Uterus (tissue), 4 donors: ENCODE measurements around the gene DIP2B. TPM values are rescaled to one million over a fixed set of nuclear protein-coding genes. Genes with fewer than 3 reads are reported as not detected.

Source experiments
- DNase-seq, 2 donors: peaks; one replicate each; pipeline ENCODE4 v3.0.0-alpha.2; 2019 to 2020
- H3K27ac ChIP-seq, 2 donors: fragments of 200-600 bp; sonication (generic); 1 replicate in 1 of 2; 2 replicates in 1 of 2; pipeline ENCODE4 v1.5.1; 2016 to 2018
- H3K27me3 ChIP-seq, 2 donors: fragments of 200-600 bp; sonication (generic); one replicate each; pipeline ENCODE4 v1.5.1; 2018 to 2019; ENCODE audit warnings: control low read depth in 1 of 2
- H3K36me3 ChIP-seq, 2 donors: fragments of 200-600 bp; sonication (generic); one replicate each; pipeline ENCODE4 v1.5.1; 2019; ENCODE audit warnings: control low read depth in 1 of 2
- H3K4me1 ChIP-seq, 2 donors: fragments of 200-600 bp; sonication (generic); one replicate each; pipeline ENCODE4 v1.5.1; 2018 to 2019; ENCODE audit warnings: control low read depth in 1 of 2
- H3K4me3 ChIP-seq, 2 donors: fragments of 200-600 bp; sonication (generic); 1 replicate in 1 of 2; 2 replicates in 1 of 2; pipeline ENCODE4 v1.5.1; 2018 to 2019; ENCODE audit warnings: mild to moderate bottlenecking in 1 of 2
- H3K9me3 ChIP-seq, 2 donors: fragments of 200-600 bp; sonication (generic); one replicate each; pipeline ENCODE4 v1.5.1; 2019; ENCODE audit warnings: control low read depth in 1 of 2
- POLR2A ChIP-seq, 2 donors: fragments of 450-650 bp; IDR thresholded peaks; one replicate each; pipeline ENCODE4 v1.6.1; 2016; ENCODE audit warnings: antibody characterized with exemption in 2 of 2, mild to moderate bottlenecking in 1 of 2, moderate library complexity in 1 of 2
- intact Hi-C: fragments of 100-400 bp; cut with DNase I; formaldehyde crosslinking; loops from one replicate; pipeline ENCODE4 v1.15.1; 2023; ENCODE audit warnings: low total_unique reads
- total RNA-seq, 4 donors: library from RNA; depleted of rRNA in 3 of 4; stranded (reverse); fragments of >200 nt in 3 of 4; gene quantifications; one replicate each; pipeline versions ENCODE4 v1.1.0 to v1.2.4, GENCODE V29; 2014 to 2023
- TF ChIP-seq, protein P1 (sequence below), 4 experiments: fragments of 200-600 bp in 2 of 4; fragments of 450-650 bp in 2 of 4; sonication (generic) in 2 of 4; IDR thresholded peaks; one replicate each; pipeline ENCODE4 v1.5.1; 2016 to 2019; ENCODE audit warnings: antibody characterized with exemption in 4 of 4, mild to moderate bottlenecking in 2 of 4, moderate library complexity in 1 of 4
- donor health status: DM: yes; HTN: yes; CAD: no.

The DIP2B gene
- total RNA-seq, 4 donors from 2014 or later = 5.6 to 47.0 (median 14.9) TPM

DNA sequence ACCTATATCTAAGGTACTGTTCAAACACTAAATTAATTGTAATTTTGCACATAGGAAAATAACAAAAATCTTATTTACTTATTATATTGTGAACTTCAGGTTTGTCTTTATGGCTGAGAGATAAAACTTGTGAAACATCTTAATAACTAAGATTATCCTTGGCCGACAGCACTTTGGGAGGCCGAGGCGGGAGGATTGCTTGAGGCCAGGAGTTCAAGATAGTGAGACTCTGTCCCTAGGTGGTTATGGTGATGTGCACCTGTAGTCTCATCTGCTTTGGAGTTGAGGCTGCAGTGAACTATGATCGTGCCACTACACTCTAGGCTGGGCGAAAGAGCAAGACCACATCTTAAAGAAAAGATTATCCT, 22.6 kb downstream of the DIP2B start:
- Histone ChIP-seq H3K4me1 (no peaks in the 10 kb centered on the region), H3K27me3 (no peaks in the 10 kb centered on the region), H3K4me3 (no peak overlapping the region), H3K36me3 (no peaks in the 10 kb centered on the region), H3K27ac (no peak overlapping the region), H3K9me3 (no peaks in the 10 kb centered on the region)
- TF ChIP-seq POLR2A (IDR thresholded peaks at IDR 0.05) = no peak
- TF ChIP-seq, protein P1, sequence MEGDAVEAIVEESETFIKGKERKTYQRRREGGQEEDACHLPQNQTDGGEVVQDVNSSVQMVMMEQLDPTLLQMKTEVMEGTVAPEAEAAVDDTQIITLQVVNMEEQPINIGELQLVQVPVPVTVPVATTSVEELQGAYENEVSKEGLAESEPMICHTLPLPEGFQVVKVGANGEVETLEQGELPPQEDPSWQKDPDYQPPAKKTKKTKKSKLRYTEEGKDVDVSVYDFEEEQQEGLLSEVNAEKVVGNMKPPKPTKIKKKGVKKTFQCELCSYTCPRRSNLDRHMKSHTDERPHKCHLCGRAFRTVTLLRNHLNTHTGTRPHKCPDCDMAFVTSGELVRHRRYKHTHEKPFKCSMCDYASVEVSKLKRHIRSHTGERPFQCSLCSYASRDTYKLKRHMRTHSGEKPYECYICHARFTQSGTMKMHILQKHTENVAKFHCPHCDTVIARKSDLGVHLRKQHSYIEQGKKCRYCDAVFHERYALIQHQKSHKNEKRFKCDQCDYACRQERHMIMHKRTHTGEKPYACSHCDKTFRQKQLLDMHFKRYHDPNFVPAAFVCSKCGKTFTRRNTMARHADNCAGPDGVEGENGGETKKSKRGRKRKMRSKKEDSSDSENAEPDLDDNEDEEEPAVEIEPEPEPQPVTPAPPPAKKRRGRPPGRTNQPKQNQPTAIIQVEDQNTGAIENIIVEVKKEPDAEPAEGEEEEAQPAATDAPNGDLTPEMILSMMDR (IDR thresholded peaks at IDR 0.05) = no peak
- intact Hi-C loops = no loop called here
- no peak for DNase-seq

DNA sequence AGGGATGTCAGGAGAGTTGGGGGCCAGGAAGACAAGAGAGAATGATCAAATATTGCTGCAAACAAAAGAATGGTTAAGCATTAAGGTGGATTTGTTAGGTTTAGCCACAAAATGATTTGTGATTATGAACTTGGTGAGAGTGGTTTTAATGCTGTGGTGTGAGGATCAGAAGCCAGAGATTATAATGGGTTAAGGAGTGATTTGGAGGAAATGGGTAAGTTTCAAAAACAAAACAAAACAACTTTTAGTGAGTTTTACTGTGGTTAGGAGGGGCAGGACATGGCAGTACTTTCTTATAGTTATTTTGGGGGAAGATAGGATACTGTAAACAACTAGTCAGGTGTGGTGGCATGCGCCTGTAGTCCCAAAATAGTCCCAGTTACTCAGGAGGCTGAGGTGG, 24.0 kb downstream of the DIP2B start:
- intact Hi-C loops = no loop called here
- H3K4me3 ChIP-seq = no peak overlapping the region
- no peaks in the 10 kb centered on the region for H3K9me3 ChIP-seq
- H3K4me1 ChIP-seq = no peaks in the 10 kb centered on the region
- no peak for DNase-seq
- H3K36me3 ChIP-seq = no peaks in the 10 kb centered on the region
- TF ChIP-seq, protein P1 (IDR thresholded peaks at IDR 0.05) = no peak
- H3K27ac ChIP-seq = no peak overlapping the region
- no peaks in the 10 kb centered on the region for H3K27me3 ChIP-seq

DNA sequence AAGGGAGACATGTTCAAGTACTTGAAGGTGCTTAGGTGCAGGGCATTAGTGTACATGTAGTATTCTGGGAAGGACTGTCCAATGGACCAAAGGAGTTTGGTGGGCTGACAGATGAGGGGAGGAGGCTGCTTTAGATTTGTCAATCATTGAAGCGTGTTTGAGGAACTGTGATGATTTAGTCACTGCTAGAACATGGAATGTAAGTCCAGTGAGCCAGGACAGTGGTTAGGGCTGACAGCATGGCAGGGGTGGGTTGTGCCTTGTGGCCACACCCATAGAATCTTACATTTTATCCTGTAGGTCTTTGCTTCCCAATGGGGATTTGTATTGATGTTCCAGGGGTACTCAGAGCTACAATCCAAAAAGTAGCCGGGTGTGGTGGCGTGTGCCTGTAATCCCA, 24.6 kb downstream of the DIP2B start:
- H3K9me3 ChIP-seq = no peaks in the 10 kb centered on the region
- no peaks in the 10 kb centered on the region for H3K36me3 ChIP-seq
- DNase-seq = no peak
- TF ChIP-seq POLR2A (IDR thresholded peaks at IDR 0.05) = no peak
- TF ChIP-seq, protein P1 (IDR thresholded peaks at IDR 0.05) = no peak
- H3K27me3 ChIP-seq = no peaks in the 10 kb centered on the region
- intact Hi-C loops = no loop called here
- H3K4me3 ChIP-seq = no peak overlapping the region
- H3K27ac ChIP-seq = no peak overlapping the region
- H3K4me1 ChIP-seq = no peaks in the 10 kb centered on the region

DNA sequence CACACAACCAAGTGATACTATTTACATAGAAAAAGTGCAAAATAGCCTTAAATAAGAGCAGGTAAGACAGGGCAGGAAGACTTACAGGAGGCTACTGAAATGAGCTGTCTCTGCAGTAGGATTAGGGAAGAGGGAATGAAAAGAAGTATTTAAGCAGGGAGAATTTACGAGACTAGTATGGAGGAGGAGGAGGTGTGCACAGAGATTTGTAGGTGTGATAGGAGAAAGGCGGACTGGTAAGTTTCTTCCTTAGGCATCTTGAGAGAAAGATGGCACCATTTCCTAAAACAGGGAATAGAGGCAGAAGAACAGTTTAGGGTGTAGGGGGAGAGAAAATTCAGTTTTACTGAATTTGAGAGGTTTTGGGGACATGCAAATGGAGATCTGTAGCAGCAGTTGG, 25.7 kb downstream of the DIP2B start:
- intact Hi-C loops = no loop called here
- Histone ChIP-seq H3K27ac (no peak overlapping the region), H3K36me3 (no peaks in the 10 kb centered on the region), H3K27me3 (no peaks in the 10 kb centered on the region), H3K4me3 (no peak overlapping the region), H3K9me3 (no peaks in the 10 kb centered on the region), H3K4me1 (no peaks in the 10 kb centered on the region)
- DNase-seq = no peak
- TF ChIP-seq, protein P1 (IDR thresholded peaks at IDR 0.05) = no peak
- no peak for TF ChIP-seq POLR2A (IDR thresholded peaks at IDR 0.05)

DNA sequence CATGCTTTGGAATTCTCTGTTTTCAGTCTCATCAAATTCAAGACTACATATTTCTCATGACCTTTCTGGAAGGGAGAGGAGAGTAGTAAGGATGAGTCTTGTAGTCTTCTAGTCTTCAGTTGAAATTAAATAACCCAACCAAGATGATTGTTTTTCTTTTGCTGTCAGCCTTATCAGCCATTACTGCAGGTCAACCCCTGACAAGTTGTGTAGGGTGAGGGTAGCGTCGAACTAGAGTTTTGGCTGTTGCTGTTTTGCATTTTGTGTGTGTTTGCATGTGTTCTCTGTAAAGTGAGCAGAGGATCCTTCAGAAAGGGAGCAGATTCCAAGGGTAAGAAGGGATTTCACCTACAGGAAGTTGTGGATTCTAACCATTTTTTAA, 28.4 kb downstream of the DIP2B start:
- Histone ChIP-seq H3K4me1 (no peaks in the 10 kb centered on the region), H3K27ac (peak overlapping the region; percentile 18 to 25), H3K9me3 (no peaks in the 10 kb centered on the region), H3K27me3 (no peaks in the 10 kb centered on the region), H3K4me3 (no peak overlapping the region), H3K36me3 (no peaks in the 10 kb centered on the region)
- TF ChIP-seq, protein P1 (IDR thresholded peaks at IDR 0.05) = no peak
- TF ChIP-seq POLR2A (IDR thresholded peaks at IDR 0.05) = no peak
- intact Hi-C loops = no loop called here
- DNase-seq = no peak
